Activated B cell treated with CpG ODN at 0.5 μM for 24 hours (primary cell): Measurements from ENCODE around the gene SPINT2. TPM values are rescaled to one million over a fixed set of nuclear protein-coding genes. Genes with fewer than 3 reads are reported as not detected.

Experiments used
- ATAC-seq: fragments of 200-7000 bp; cut with Tn5 transposase; one replicate; pipeline ENCODE4 v1.10.0; 2021; ENCODE audit warnings: low read depth, mild to moderate bottlenecking, moderate library complexity
- CTCF ChIA-PET: fragments of 350-600 bp; sonication (Branson Sonifier 250); formaldehyde crosslinking; loops from one replicate; lab custom pipeline; 2021; ENCODE audit warnings: antibody characterized with exemption; lab: Charles Lee
- POLR2A ChIA-PET: fragments of 350-600 bp; sonication (Branson Sonifier 250); formaldehyde crosslinking; loops from one replicate; lab custom pipeline; 2021; ENCODE audit warnings: antibody characterized with exemption; lab: Charles Lee
- DNase-seq: peaks from one replicate; pipeline ENCODE4 v3.0.0; 2022
- H3K27ac Mint-ChIP-seq: one replicate; pipeline ENCODE4 v1.8.0; 2020; ENCODE audit warnings: mixed read lengths
- H3K27me3 Mint-ChIP-seq: one replicate; pipeline ENCODE4 v1.8.0; 2021; ENCODE audit warnings: mixed read lengths
- H3K36me3 Mint-ChIP-seq: one replicate; pipeline ENCODE4 v1.8.0; 2021; ENCODE audit warnings: low read depth, mixed read lengths
- H3K4me1 Mint-ChIP-seq: one replicate; pipeline ENCODE4 v1.8.0; 2021; ENCODE audit warnings: mixed read lengths
- H3K4me3 Mint-ChIP-seq: one replicate; pipeline ENCODE4 v1.8.0; 2020; ENCODE audit warnings: mild to moderate bottlenecking, mixed read lengths
- H3K9me3 Mint-ChIP-seq: one replicate; pipeline ENCODE4 v1.8.0; 2020; ENCODE audit warnings: mixed read lengths
- CTCF ChIP-seq: fragments of 200-600 bp; IDR thresholded peaks from one replicate; pipeline ENCODE4 v1.8.0; 2022; ENCODE audit warnings: antibody characterized with exemption, mild to moderate bottlenecking
- intact Hi-C: fragments of 100-400 bp; cut with micrococcal nuclease; formaldehyde crosslinking; loops from one replicate; pipeline ENCODE4 v1.15.1; 2024
- total RNA-seq: library from RNA; stranded (reverse); gene quantifications from 2 replicates; pipeline ENCODE4 v1.2.3, GENCODE V29; 2022

Gene SPINT2
- total RNA-seq, 1 donor from 2014 or later: 73.4 TPM

GRCh38 chr19:38221421-38221820 is 43.0 kb upstream of the SPINT2 start:
- intact Hi-C loops: loop anchor here (10.0 kb wide), 2 partner anchors 393 to 713 kb away; partner anchors contain the start of genes EIF3K, MAP4K1, MRPS12 and SARS2
- Mint-ChIP-seq H3K4me1 (peaks cover 19% of the 10 kb centered on the region), H3K27me3 (peaks cover 37% of the 10 kb centered on the region), H3K36me3 (no peaks in the 10 kb centered on the region), H3K27ac (no peak overlapping the region), H3K9me3 (no peaks in the 10 kb centered on the region), H3K4me3 (no peak overlapping the region)
- no peak for DNase-seq
- POLR2A ChIA-PET: interaction anchor here (0.7 kb wide), 1 partner anchor 569 kb away, joined by 4 read pairs; no protein-coding TSS in a partner anchor
- TF ChIP-seq CTCF: no peak
- no peak for ATAC-seq
- CTCF ChIA-PET: no interaction called here

- intact Hi-C loops: loop anchor here (10.0 kb wide), 2 partner anchors 393 to 713 kb away; partner anchors contain the start of genes EIF3K, MAP4K1, MRPS12 and SARS2
These were observed 42.2 kb upstream of the SPINT2 start for GRCh38 chr19:38221919-38222830.

GRCh38 chr19:38223119-38223523 is 41.3 kb upstream of the SPINT2 start:
- no peak for ATAC-seq
- no peaks in the 10 kb centered on the region for H3K36me3 Mint-ChIP-seq
- no peak for DNase-seq
- peak overlapping the region; percentile 68 for H3K4me3 Mint-ChIP-seq
- H3K27ac Mint-ChIP-seq: no peak overlapping the region
- intact Hi-C loops: loop anchor here (10.0 kb wide), 2 partner anchors 392 to 712 kb away; partner anchors contain the start of genes EIF3K, MAP4K1, MRPS12 and SARS2
- H3K9me3 Mint-ChIP-seq: no peaks in the 10 kb centered on the region
- H3K4me1 Mint-ChIP-seq: peaks cover 28% of the 10 kb centered on the region
- no peak for TF ChIP-seq CTCF
- CTCF ChIA-PET: no interaction called here
- peaks cover 52% of the 10 kb centered on the region for H3K27me3 Mint-ChIP-seq
- POLR2A ChIA-PET: interaction anchor here (0.5 kb wide), 1 partner anchor 317 kb away, joined by 4 read pairs; the partner anchor contains the start of gene WDR87

More at GRCh38 chr19:38221919-38222830, 42.2 kb upstream of the SPINT2 start:
- ChIA-PET CTCF (no interaction called here), POLR2A (no interaction called here)
- Mint-ChIP-seq H3K27ac (no peak overlapping the region), H3K27me3 (peaks cover 44% of the 10 kb centered on the region), H3K36me3 (no peaks in the 10 kb centered on the region), H3K4me1 (peaks cover 22% of the 10 kb centered on the region), H3K9me3 (no peaks in the 10 kb centered on the region), H3K4me3 (no peak overlapping the region)
- ATAC-seq: no peak
- TF ChIP-seq CTCF: no peak
- no peak for DNase-seq

GRCh38 chr19:38223617-38224013 is 40.8 kb upstream of the SPINT2 start:
- peaks cover 52% of the 10 kb centered on the region for H3K27me3 Mint-ChIP-seq
- no peaks in the 10 kb centered on the region for H3K9me3 Mint-ChIP-seq
- intact Hi-C loops: loop anchor here (1.0 to 10.0 kb wide), 4 partner anchors 317 to 711 kb away; partner anchors contain the start of genes EIF3K, MAP4K1, MRPS12 and SARS2
- H3K4me1 Mint-ChIP-seq: peaks cover 30% of the 10 kb centered on the region
- CTCF ChIA-PET: no interaction called here
- no peaks in the 10 kb centered on the region for H3K36me3 Mint-ChIP-seq
- H3K27ac Mint-ChIP-seq: no peak overlapping the region
- DNase-seq (no peak), ATAC-seq (no peak)
- POLR2A ChIA-PET: no interaction called here
- no peak for TF ChIP-seq CTCF
- H3K4me3 Mint-ChIP-seq: peak overlapping the region; percentile 68
